HG03139 (cell line): ENCODE measurements around the gene OR51B6.
"Not testable (repeated sequence)": the region's sequence is repeated elsewhere in the genome, so short reads cannot be mapped to it uniquely, and the experiment has no call there.

Source experiments
- ATAC-seq: cut with Tn5 transposase; IDR thresholded peaks from one replicate; pipeline ENCODE4 v1.9.1; 2021; ENCODE audit not compliant: unreplicated experiment

Gene OR51B6, protein sequence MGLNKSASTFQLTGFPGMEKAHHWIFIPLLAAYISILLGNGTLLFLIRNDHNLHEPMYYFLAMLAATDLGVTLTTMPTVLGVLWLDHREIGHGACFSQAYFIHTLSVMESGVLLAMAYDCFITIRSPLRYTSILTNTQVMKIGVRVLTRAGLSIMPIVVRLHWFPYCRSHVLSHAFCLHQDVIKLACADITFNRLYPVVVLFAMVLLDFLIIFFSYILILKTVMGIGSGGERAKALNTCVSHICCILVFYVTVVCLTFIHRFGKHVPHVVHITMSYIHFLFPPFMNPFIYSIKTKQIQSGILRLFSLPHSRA

DNA sequence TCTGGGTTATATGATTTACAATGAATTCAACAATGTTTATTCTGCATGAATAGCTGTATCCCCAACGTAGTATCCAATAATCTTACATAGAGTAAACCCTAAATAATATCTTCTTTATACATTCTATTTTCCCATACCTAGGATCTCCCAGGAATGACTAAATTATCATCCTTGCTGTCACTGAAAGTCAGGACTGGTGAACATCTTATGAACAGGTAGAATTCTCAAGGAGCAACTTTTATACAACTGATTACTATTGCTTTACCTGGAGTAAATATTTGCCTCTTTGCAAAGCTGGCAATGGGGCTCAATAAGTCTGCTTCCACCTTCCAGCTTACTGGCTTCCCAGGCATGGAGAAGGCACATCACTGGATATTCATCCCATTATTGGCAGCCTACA is at the start of gene OR51B6:
OR51B6 (plus strand) TSS at position 301 of the 400 bp plus-strand sequence; CDS start at position 301, 0 bp downstream.
- ATAC-seq = no peak

DNA sequence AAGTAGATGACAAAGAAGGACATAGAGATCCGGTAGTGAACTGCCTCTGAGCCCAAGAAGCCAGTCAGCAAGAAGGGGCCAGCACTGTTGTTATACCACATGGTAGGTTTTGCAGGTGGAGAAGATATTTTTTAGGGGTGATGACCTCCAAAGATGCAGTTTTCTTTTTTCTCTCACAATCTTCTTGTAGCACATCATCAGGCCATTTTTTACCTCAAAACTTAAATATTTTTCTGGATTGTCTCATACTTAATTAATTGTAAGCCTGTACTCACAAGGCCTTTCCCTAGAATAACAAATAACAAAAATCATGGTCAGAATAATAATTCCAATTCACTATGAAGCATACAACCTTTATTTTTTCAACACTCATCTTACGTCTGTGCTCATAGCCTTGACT is 49.5 kb upstream of the OR51B6 start, which contains the start of gene OR51B4:
OR51B4 (minus strand) TSS at position 101 of the 400 bp plus-strand sequence; CDS start at position 101, 0 bp downstream.
- no peak for ATAC-seq

DNA sequence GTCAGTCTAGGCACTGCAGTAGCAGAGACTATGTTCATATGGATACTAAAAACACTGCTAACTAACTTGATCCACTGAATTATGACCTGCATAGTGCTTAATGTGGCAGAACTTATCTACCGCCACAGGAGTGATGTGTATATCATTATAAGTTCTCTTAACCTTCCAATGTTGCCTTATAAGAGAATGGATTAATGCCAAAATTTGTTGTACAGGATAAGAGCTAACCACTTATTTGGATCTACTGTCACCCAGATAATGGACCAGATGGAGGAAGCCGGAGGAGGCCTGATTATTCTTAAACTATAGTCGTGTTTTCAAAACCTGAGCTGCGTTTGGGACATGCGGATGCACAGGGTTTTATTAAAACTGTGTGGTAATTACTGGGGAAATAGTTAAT is 47.7 kb upstream of the OR51B6 start:
- ATAC-seq = no peak

DNA sequence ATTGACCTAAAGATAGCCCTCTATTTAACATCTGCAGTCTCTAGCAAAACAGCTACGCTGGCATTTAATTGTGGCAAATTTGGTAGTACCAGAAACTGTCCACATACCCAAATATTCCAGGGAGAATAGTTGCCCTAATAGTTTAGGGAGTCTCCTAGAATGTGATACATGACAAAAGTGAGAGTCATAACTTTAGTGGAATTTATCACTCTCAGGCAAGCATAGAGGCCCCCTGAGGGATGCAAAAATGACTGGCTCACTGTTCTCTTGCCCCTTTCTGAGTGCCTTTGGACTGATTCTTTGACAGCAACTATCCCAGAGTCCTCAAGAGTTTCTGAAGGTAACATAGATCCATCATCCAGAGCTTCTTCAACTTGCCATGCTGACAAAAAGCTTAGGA is 47.3 kb upstream of the OR51B6 start:
- ATAC-seq = no peak

DNA sequence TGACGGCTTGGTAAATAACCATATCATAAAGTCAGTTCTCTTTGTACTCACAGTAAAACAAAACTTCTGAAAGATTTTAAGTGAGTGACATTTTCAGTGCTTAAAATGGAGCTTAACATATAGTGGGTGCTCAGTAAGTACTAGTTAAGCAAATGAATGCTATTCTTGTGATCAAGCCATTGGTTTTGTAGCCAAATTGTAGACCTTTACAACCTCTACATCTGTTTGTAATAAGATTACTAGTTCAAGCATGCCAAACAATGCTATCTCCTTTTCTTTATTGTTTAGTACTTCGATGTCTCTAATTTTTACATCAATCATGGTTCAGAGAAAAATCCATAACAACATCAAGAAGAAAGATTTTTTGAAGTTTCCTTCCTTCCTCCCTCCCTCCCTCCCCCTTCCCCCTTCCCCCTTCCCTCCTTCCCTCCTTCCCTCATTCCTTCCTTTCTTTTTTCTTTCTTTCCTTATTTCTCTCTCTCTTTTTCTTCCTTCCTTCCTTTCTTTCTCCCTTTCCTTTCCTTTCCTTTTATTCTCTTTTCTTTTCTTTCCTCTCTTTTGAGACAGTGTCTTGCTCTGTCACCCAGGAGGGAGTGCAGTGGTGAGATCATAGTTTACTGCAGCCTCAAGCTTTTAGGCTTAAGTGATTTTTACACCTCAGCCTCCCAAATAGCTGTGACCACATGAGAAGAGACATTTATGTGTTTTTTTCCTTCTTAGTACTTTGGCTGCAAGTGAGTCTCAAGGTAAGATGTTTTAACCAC is 43.9 kb upstream of the OR51B6 start:
- no peak for ATAC-seq

DNA sequence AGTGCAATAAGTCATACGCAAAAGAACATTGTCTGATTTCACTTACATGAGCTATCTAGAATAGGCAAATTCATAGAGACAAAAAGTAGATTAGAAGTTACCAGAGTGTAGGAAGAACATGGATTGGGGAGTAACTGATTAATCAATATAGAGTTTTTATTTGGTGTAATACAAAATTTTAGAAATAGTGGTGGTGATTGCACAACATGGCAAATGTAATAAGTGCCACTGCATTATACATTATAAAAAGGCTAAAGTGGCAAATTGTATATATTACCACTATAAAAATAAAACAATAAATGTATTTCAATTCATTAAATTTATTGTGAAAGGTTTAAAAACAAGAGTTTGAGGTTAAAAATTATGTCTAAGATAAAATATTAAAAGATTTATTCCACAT is 40.9 kb upstream of the OR51B6 start:
- ATAC-seq = no peak

DNA sequence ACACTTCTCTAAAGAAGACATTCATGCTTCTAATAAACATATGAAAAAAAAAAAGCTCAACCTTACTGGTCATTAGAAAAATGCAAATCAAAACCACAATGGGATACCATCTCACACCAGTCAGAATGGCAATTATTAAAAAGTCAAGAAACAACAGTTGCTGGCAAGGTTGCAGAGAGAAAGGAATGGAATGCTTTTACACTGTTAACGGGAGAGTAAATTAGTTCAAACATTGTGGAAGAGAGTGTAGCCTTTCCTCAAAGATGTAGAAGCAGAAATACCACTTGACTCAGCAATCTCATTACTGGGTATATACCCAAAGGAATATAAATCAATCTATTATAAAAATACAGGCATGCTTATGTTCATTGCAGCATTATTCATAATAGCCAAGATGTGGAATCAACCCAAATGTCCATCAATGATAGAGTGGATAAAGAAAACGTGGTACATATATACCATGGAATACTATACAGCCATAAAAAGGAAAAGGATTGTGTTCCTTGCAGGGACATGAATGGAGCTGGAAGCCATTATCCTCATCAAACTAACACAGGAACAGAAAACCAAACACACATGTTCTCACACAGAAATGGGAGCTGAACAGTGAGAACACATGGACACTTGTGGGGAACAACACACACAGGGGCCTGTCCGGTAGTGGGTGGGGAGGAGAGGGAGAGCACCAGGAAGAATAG is 37.8 kb upstream of the OR51B6 start:
- ATAC-seq = not testable (repeated sequence)

DNA sequence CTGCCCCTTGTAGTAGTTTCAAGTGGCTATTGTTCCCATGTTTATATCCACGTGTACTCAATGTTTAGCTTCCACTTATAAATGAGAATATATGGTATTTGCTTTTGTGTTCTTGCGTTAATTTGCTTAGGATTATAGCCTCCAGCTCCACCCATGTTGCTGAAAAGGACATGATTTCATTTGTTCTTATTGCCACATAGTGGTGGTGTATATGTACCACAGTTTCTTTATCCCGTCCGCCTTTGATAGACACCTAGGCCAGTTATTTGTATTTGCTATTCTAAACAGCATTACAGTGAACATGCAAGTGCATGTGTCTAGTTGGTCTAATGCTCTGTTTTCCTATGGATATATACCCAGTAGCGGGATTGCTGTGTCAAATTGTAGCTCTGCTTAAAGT is 34.0 kb upstream of the OR51B6 start:
- ATAC-seq = no peak

DNA sequence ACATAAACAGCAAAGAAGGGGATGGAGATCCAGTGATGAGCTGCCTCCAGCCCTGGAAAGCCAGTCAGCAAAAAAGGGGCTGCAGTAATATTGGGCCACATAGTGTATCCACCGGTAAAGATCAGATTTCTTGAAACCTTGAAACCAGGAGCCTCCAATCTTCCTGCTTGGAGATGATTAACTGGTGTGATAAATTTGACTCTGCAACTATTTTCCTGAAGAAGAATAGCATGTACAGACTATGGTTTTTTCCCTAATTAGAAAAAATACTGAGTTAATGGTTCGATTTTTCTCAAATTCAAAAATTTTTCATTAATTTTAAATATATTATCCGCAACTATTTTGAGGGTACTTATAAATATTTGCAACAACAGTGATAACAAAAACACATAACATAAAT is 27.1 kb upstream of the OR51B6 start, which contains the start of gene OR51B2:
OR51B2 (minus strand) TSS at position 101 of the 400 bp plus-strand sequence; CDS start at position 101, 0 bp downstream.
- no peak for ATAC-seq

DNA sequence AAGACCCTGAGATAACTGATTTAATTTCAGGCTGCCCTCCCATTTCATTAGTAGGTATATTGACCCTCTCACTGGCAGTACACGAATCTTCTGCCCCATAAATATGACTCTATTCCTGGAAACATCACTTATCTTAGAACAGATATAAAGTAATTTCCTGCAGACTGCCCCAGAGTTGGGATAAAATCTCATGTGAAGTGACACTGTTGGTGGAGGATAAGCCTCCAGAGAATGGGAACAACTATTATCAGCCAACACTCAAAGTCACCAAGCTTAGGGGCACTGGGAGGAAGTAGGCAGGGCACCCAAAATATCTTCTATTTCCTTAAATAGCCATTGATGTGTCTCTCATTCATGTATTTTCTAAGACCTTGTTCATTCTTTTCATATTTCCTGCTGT is 16.1 kb upstream of the OR51B6 start:
- no peak for ATAC-seq

DNA sequence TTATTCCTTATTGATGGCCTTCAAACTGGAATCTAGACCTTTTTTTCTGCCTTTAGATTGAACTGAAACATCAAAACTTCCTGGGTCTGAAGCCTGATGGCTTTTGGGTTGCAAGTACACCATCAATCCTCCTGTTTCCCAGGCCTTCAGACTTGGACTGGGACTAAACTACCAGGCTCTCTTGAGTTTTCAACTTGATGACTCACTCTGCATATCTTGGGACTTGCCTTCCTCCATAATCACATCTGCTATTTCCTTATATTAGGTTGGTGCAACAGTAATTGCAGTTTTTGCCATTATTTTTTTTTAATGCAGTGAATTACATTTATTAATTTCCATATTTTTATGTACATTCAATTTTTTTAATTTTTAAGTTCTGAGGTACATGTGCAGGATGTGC is 15.0 kb upstream of the OR51B6 start:
- ATAC-seq = no peak

DNA sequence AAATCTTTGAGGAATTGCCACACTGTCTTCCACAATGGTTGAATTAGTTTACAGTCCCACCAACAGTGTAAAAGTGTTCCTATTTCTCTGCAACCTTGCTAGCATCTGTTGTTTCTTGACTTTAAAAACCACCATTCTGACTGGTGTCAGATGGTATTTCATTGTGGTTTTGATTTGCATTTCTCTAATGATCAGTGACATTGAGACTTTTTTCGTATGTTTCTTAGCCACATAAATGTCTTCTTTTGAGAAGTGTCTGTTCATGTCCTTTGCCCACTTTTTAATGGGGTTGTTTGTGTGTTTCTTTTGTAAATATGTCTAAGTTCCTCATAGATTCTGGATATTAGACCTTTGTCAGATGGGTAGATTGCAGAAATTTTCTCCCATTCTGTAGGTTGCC is 14.1 kb upstream of the OR51B6 start:
- not testable (repeated sequence) for ATAC-seq

DNA sequence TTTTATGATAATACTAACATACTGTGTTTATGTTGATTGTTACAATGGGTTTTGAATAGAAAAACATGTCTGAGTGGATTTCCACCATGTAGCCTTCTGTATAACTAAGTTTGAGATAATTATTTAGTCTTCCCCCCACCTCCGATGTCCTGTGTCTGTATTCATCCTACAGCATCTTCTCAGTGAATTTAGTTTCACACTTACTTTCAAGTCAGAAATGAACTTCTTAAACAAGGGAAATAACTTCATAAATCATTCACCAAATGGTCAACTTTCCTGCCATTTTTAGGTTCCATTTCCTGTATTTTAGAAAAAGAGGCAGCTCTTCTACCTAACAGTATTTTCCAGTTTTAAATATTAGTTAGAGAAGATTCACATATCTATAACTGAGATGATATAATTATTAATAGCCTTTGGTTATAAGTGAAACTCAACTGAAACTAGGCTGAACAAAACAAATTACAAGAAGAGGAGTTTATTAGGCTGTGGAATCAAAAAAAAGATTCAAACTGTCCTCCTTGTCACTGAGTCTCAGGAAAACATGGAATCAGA is 11.5 kb upstream of the OR51B6 start:
- ATAC-seq = peak; percentile 72

DNA sequence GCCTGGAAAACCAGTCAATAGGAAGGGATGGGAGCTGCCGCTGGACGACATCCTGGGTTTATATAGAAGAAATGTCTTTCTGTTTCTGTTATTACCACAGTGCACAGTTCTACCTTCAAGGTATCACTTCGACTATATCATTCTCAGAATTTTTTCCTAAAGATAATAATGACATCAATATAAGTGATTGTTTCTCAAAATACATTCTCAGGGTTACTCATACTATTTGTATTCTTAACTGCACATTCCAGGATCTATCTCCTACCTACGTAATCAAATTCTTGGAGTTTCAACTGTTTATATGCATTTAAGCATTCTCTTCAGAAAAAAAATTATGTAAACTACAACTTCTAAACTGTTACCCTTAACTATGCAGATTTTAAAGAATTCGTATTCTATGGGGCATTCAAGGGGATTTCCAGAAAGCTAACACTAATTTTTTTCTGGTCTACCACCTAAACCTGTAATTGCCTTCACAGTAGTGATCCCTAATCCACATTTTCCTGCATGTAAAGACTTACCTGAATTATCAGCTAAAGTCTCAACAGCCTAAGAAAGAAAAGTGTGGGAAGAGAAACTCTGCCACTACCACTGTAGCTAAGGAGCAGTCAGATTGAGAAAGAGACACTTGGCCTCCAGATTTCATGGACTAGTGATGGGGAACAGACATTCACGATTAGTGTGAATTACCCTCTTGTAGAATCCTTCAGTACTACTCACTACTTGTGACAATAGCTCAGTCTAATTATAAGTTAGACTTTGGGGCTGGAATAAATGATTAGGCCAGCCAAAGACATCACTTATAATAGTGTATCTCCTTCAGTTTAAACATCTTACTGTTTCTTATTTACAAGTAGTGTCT is 7.6 kb upstream of the OR51B6 start, which contains the start of gene OR51B5:
OR51B5 (minus strand) TSS at position 51 of the 862 bp plus-strand sequence; CDS start at position 51, 0 bp downstream.
- no peak for ATAC-seq

DNA sequence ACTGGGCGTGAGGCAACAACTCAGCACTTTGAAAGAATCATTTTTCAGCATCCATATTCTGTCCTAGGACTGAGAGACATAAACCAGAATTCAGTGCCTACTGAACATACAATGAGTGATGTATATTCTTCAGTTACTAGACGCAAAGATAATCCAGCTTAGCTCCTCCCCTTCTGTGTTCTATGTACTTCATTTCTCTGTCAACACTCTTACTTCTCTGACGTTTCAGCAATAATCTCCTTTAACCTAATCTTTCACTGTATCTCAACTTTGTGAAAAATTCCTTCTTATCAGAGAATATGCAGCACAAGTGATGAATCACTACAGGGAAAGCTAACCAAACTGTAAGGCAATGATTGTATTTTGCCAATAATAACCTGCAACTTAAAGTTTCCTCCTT is 5.5 kb upstream of the OR51B6 start:
- ATAC-seq = no peak

DNA sequence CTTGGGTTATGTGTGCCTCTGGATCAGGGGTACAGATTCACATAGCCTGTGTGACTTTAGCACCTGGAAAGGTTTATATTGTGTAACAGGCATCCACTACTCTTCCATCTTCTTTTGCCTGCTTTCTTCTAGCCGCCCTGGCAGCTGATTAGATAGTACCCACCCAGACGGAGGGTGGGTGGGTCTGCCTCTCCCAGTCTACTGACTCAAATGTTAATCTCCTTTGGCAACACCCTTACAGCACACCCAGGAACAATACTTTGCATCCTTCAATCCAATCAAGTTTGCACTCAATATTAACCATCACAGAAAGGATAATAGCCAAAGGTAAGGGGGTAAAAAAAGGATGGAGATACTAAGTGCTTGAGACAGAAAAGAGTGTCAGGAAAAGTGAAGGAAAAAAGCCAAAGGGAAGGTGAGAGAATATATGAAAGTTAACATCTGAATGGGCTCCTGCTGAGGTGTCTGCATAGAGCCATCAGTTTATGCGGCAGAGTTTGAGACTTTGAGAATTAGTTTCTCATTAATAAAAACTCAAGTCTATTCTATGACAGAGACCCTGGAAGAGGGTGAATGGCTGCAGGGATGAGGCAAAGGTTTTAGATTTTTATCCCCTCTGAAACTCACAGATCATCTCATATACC is 2.6 kb upstream of the OR51B6 start:
- no peak for ATAC-seq

DNA sequence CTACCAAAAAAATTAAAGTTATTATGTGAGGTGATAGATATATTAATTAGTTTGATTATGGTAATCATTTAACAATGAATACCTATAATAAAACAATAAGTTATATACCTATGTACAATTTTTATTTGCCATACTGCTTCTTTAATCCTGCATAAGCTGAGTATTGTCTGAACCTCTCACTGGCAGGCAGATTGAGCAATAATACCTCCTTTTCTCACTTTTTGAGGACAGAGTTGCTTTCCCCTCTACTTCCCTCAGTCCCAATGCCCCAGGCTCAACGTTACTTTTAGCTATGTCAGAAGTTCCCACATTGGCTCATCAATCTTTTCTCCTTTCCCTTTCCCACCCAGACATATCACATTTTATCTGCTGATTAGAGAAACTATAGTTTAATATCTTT is 1.8 kb upstream of the OR51B6 start:
- no peak for ATAC-seq

DNA sequence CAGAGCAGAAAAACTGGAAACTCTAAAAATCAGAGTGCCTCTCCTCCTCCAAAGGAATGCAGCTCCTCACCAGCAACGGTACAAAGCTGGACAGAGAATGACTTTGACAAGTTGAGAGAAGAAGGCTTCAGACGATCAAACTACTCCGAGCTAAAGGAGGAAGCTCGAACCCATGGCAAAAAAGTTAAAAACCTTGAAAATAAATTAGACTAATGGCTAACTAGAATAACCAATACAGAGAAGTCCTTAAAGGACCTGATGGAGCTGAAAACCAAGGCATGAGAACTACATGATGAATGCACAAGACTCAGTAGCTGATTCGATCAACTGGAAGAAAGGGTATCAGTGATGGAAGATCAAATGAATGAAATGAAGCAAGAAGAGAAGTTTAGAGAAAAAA is 4.7 kb downstream of the OR51B6 start:
- ATAC-seq = not testable (repeated sequence)

DNA sequence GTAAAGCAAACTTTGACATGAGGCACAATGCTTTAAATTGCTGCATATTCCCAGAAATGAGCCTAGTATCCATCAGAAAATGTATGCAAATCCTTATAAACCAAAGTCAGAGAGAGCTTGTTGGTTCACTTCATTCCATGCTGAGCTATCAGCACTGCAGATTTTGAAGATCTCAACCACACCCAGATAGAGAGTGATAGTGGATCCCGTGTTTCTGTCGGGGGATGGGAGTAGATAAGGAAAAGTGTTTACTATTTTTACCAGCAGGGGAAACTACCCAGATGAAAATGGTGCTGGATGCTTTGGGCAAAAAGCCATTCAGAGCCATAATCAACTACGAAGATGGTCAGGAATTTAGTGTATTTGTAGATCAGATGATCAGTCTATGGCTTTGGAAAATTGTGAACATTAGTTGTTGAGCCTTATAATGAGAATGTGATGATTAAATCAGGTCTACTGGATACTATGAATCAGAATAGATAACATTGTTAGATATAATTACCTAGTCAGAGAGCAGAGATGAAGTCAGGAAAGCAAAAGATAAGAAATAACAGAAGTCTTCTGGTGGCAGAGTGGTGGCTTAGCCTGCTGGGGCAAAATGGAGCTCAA is 10.8 kb downstream of the OR51B6 start:
- ATAC-seq = no peak
